GM12878 (cell line): ENCODE data around the gene AP1B1. TPM values are rescaled to one million over a fixed set of nuclear protein-coding genes. Genes with fewer than 3 reads are reported as not detected.

Source experiments
- CHD4 ChIP-seq: fragments of 200-600 bp; sonication (generic); IDR thresholded peaks from 2 replicates; pipeline ENCODE4 v1.6.1; 2016; ENCODE audit warnings: mild to moderate bottlenecking
- EED ChIP-seq: sonication (generic); IDR thresholded peaks from 2 replicates; pipeline ENCODE4 v1.6.1; 2016; ENCODE audit warnings: antibody characterized with exemption, low read depth
- FOXM1 ChIP-seq: IDR thresholded peaks from 2 replicates; pipeline ENCODE4 v1.6.1; 2012; ENCODE audit warnings: low read depth, mild to moderate bottlenecking, inconsistent platforms, low read length, moderate library complexity
- KAT2A ChIP-seq: conservative IDR thresholded peaks from 2 replicates; pipeline ENCODE4 v1.6.1; 2011; ENCODE audit warnings: low read depth, low read length; ENCODE audit not compliant: control insufficient read depth
- RCOR1 ChIP-seq: conservative IDR thresholded peaks from 2 replicates; pipeline ENCODE4 v1.6.1; 2012; ENCODE audit warnings: low read depth, low read length, improper control_type of control experiment
- SRF ChIP-seq, 2 experiments: IDR thresholded peaks; 2 replicates each; pipeline ENCODE4 v1.6.1; 2011; ENCODE audit warnings: low read depth in 2 of 2, low read length in 2 of 2, mild to moderate bottlenecking in 1 of 2, moderate library complexity in 1 of 2
- STAT3 ChIP-seq: IDR thresholded peaks from 2 replicates; pipeline ENCODE4 v1.6.1; 2011; ENCODE audit warnings: low read depth, low read length, improper control_type of control experiment
- polyA plus RNA-seq, 11 experiments: library from polyadenylated mRNA; depleted of rRNA in 4 of 11; unstranded in 6 of 11; stranded (reverse) in 5 of 11; fragments of >200 nt; fragmentation: Nextera tagmentation in 4 of 11; fragmentation: Illumina TruSeq in 1 of 11; extraction: Ambion mirVana in 4 of 11; extraction: Trizol in 1 of 11; gene quantifications; 1 replicate in 1 of 11; 2 replicates in 10 of 11; pipeline versions ENCODE4 v1.2.1 to v1.2.3, GENCODE V29; 2011 to 2016; ENCODE audit warnings: inconsistent platforms in 2 of 11, missing spikeins in 2 of 11, low read depth in 1 of 11
- total RNA-seq, 4 experiments: library from RNA; depleted of rRNA in 3 of 4; stranded (reverse); fragments of >200 nt in 3 of 4; fragmentation: Illumina TruSeq in 1 of 4; extraction: Trizol in 1 of 4; gene quantifications; 2 replicates each; pipeline versions ENCODE4 v1.2.1 to v1.2.3, GENCODE V29; 2013 to 2021
- TF ChIP-seq, protein P1 (sequence below): fragments of 450-650 bp; formaldehyde crosslinking; IDR thresholded peaks from 2 replicates; pipeline ENCODE4 v1.5.0; 2022; ENCODE audit warnings: mild to moderate bottlenecking, missing genetic modification characterization
- TF ChIP-seq, protein P2 (sequence below): IDR thresholded peaks from 2 replicates; pipeline ENCODE4 v1.6.1; 2012; ENCODE audit warnings: low read depth, low read length, improper control_type of control experiment
- TF ChIP-seq, protein P3 (sequence below): IDR thresholded peaks from 2 replicates; pipeline ENCODE4 v1.6.1; 2012; ENCODE audit warnings: mild to moderate bottlenecking, low read depth, low read length
- TF ChIP-seq, protein P4 (sequence below): IDR thresholded peaks from 2 replicates; pipeline ENCODE4 v1.6.1; 2011; ENCODE audit warnings: low read depth, mild to moderate bottlenecking, low read length, moderate library complexity, borderline replicate concordance; ENCODE audit errors: extremely low read depth
- TF ChIP-seq, protein P5 (sequence below): IDR thresholded peaks from 2 replicates; pipeline ENCODE4 v1.6.1; 2011; ENCODE audit warnings: borderline replicate concordance, low read depth, mild to moderate bottlenecking, moderate library complexity, mixed read lengths, low read length; ENCODE audit not compliant: insufficient read depth; ENCODE audit errors: extremely low read length
- TF ChIP-seq, protein P6 (sequence below): IDR thresholded peaks from 2 replicates; pipeline ENCODE4 v1.6.1; 2011; ENCODE audit warnings: borderline replicate concordance, low read depth, mild to moderate bottlenecking, moderate library complexity, low read length; ENCODE audit not compliant: insufficient read depth, poor library complexity, severe bottlenecking

The AP1B1 gene
- total and polyA plus RNA-seq, 10 of the 15 experiments (the other 5 are each of a cell fraction or from before 2014, with no cell fraction given) = 2.1 to 98.6 (median 57.8) TPM

DNA sequence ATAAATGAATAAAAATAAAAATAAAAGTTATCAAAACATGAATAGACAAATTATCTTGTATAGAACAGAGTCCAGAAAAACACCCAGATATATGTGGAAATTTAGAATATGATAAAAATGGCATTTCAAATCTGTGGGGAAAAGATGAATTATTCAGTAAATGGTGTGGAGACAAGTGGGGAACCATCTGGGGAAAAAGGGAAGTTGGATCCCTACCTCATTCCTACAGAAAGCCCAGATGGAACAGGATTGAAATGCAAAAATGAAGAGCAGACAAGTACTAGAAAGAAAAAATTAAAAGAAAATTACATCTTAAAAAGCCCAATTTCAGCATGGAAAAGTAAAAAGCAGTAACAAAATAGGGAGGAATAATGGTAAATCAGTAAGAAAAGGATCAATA is 64.7 kb downstream of the AP1B1 start (continued):
- TF ChIP-seq, protein P1, sequence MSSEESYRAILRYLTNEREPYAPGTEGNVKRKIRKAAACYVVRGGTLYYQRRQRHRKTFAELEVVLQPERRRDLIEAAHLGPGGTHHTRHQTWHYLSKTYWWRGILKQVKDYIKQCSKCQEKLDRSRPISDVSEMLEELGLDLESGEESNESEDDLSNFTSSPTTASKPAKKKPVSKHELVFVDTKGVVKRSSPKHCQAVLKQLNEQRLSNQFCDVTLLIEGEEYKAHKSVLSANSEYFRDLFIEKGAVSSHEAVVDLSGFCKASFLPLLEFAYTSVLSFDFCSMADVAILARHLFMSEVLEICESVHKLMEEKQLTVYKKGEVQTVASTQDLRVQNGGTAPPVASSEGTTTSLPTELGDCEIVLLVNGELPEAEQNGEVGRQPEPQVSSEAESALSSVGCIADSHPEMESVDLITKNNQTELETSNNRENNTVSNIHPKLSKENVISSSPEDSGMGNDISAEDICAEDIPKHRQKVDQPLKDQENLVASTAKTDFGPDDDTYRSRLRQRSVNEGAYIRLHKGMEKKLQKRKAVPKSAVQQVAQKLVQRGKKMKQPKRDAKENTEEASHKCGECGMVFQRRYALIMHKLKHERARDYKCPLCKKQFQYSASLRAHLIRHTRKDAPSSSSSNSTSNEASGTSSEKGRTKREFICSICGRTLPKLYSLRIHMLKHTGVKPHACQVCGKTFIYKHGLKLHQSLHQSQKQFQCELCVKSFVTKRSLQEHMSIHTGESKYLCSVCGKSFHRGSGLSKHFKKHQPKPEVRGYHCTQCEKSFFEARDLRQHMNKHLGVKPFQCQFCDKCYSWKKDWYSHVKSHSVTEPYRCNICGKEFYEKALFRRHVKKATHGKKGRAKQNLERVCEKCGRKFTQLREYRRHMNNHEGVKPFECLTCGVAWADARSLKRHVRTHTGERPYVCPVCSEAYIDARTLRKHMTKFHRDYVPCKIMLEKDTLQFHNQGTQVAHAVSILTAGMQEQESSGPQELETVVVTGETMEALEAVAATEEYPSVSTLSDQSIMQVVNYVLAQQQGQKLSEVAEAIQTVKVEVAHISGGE (CRISPR knock-in tag) = no peak
- TF ChIP-seq FOXM1 (no peak), KAT2A (no peak), STAT3 (no peak), CHD4 (no peak), EED (no peak), RCOR1 (no peak), SRF (IDR thresholded peaks at IDR 0.05; ENCODE audit: low read depth in 2 of 2, low read length in 2 of 2) (no peak)
- TF ChIP-seq, protein P2, sequence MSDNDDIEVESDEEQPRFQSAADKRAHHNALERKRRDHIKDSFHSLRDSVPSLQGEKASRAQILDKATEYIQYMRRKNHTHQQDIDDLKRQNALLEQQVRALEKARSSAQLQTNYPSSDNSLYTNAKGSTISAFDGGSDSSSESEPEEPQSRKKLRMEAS = no peak
- TF ChIP-seq, protein P3, sequence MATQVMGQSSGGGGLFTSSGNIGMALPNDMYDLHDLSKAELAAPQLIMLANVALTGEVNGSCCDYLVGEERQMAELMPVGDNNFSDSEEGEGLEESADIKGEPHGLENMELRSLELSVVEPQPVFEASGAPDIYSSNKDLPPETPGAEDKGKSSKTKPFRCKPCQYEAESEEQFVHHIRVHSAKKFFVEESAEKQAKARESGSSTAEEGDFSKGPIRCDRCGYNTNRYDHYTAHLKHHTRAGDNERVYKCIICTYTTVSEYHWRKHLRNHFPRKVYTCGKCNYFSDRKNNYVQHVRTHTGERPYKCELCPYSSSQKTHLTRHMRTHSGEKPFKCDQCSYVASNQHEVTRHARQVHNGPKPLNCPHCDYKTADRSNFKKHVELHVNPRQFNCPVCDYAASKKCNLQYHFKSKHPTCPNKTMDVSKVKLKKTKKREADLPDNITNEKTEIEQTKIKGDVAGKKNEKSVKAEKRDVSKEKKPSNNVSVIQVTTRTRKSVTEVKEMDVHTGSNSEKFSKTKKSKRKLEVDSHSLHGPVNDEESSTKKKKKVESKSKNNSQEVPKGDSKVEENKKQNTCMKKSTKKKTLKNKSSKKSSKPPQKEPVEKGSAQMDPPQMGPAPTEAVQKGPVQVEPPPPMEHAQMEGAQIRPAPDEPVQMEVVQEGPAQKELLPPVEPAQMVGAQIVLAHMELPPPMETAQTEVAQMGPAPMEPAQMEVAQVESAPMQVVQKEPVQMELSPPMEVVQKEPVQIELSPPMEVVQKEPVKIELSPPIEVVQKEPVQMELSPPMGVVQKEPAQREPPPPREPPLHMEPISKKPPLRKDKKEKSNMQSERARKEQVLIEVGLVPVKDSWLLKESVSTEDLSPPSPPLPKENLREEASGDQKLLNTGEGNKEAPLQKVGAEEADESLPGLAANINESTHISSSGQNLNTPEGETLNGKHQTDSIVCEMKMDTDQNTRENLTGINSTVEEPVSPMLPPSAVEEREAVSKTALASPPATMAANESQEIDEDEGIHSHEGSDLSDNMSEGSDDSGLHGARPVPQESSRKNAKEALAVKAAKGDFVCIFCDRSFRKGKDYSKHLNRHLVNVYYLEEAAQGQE = no peak
- TF ChIP-seq, protein P4, sequence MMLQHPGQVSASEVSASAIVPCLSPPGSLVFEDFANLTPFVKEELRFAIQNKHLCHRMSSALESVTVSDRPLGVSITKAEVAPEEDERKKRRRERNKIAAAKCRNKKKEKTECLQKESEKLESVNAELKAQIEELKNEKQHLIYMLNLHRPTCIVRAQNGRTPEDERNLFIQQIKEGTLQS = no peak
- TF ChIP-seq, protein P5, sequence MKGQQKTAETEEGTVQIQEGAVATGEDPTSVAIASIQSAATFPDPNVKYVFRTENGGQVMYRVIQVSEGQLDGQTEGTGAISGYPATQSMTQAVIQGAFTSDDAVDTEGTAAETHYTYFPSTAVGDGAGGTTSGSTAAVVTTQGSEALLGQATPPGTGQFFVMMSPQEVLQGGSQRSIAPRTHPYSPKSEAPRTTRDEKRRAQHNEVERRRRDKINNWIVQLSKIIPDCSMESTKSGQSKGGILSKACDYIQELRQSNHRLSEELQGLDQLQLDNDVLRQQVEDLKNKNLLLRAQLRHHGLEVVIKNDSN = no peak
- TF ChIP-seq, protein P6, sequence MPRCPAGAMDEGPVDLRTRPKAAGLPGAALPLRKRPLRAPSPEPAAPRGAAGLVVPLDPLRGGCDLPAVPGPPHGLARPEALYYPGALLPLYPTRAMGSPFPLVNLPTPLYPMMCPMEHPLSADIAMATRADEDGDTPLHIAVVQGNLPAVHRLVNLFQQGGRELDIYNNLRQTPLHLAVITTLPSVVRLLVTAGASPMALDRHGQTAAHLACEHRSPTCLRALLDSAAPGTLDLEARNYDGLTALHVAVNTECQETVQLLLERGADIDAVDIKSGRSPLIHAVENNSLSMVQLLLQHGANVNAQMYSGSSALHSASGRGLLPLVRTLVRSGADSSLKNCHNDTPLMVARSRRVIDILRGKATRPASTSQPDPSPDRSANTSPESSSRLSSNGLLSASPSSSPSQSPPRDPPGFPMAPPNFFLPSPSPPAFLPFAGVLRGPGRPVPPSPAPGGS = no peak
